LNCAP (cell line): Measurements from ENCODE around the gene PET100.

Experiments used
- TF ChIP-seq, protein P1 (sequence below): fragments of 450-650 bp; IDR thresholded peaks from 2 replicates; pipeline ENCODE4 v1.5.1; 2017; ENCODE audit warnings: mild to moderate bottlenecking

The PET100 gene

DNA sequence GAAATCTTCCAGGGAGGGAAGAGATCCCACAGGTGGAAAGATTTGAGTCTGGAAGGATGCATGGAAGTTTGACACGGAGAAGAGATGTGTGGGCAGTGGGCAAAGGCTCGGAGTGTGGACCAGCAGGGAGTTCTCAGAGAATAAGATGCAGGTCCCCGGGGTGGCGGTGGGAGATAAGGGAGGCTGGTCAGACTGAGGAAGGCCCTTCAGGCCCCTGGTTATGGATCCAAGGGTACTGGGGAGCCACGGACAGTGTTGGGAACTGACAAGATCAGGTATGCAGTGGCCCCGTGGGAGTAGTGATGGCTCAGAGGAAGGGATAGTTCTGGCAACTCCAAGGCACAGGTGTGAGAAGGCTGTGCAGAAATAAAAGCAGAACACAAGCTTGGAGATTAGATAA lies 31.4 kb upstream of the PET100 start:
- TF ChIP-seq, protein P1, sequence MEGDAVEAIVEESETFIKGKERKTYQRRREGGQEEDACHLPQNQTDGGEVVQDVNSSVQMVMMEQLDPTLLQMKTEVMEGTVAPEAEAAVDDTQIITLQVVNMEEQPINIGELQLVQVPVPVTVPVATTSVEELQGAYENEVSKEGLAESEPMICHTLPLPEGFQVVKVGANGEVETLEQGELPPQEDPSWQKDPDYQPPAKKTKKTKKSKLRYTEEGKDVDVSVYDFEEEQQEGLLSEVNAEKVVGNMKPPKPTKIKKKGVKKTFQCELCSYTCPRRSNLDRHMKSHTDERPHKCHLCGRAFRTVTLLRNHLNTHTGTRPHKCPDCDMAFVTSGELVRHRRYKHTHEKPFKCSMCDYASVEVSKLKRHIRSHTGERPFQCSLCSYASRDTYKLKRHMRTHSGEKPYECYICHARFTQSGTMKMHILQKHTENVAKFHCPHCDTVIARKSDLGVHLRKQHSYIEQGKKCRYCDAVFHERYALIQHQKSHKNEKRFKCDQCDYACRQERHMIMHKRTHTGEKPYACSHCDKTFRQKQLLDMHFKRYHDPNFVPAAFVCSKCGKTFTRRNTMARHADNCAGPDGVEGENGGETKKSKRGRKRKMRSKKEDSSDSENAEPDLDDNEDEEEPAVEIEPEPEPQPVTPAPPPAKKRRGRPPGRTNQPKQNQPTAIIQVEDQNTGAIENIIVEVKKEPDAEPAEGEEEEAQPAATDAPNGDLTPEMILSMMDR: no peak

DNA sequence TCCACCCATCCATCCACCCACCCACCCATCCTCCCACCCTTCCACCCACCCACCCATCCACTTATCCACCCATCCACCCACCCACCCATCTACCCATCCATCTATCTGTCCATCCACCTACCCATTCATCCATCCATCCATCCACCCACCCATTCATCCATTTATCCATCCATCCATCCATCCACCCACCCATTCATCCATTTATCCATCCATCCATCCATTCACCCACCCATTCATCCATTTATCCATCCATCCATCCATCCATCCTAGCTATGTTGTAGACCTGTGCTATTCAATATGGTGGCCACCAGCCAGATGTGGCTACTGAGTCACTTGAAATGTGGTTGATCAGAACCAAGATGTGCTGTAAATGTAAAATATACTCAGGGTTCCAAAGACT lies 28.9 kb upstream of the PET100 start:
- TF ChIP-seq, protein P1: no peak

DNA sequence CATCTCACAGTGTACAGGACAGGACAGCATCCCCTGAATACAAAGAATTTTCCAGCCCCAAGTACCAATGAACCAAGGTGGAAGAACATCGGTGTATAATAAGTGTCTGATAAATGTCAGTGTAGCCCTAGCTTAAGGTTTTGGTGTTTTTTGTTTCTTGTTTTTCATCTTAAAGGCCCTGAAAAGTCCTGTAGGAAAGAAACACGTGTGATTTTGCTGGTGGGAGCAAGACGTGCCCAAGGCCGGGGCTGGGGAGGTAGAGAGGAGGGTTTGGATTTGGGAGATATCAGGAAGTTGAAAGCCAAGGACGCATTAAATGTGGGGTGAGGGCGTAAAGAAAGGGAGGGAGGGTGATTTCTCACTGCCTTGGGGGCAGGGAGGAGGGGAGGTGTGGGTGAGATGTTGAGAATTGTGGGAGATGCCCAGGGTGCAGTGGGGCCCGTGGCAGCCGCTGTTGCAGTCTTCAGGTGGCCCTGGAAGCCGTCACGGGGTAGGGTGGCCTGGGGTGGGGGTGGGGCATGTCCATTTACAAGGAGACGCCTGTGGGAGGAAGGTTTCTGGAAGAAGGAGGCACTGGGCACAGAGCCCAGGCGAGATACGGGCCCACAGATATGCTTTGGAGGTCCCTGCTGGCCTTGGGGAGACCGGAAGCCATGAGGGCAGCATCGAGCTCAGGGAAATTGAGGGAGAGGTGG lies 27.2 kb upstream of the PET100 start:
- TF ChIP-seq, protein P1: no peak

DNA sequence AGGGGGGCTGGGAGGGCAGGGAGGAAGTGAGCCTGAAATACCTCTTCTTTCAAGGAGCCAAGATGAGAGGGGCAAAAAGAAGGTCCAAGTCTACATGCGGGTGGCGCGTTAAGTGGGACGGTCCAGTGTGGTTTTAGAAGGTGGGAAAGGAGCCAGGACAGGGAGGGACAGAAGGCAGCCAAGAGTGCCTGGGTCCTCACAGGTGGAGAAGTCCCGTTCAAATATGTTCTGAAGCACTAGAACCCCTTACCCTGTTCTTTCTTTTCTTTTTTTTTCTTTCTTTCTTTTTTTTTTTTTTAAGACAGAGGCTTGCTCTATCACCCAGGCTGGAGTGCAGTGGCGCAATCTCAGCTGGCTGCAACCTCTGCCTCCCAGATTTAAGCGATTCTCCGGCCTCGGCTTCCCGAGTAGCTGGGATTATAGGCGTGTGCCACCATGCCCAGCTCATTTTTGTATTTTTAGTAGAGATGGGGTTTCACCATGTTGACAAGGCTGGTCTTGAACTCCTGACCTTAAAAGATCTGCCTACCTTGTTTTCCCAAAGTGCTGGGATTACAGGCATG lies 26.6 kb upstream of the PET100 start:
- TF ChIP-seq, protein P1: no peak

DNA sequence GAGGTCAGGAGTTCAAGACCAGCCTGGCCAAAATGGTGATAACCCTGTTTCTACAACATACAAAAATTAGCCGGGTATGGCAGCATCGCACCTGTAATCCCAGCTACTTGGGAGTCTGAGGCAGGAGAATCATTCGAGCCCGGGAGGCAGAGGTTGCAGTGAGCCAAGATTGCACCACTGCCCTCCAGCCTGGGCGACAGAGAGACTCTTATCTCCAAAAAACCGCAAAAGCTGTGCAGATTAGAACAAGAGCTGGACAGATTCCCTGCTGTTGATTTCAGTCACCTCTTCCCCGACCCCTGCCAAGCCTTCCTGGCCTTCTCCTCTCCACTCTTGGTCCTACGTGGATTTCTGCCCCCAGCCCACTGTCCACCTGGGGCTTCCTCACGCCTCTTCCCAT lies 25.7 kb upstream of the PET100 start:
- TF ChIP-seq, protein P1: no peak

DNA sequence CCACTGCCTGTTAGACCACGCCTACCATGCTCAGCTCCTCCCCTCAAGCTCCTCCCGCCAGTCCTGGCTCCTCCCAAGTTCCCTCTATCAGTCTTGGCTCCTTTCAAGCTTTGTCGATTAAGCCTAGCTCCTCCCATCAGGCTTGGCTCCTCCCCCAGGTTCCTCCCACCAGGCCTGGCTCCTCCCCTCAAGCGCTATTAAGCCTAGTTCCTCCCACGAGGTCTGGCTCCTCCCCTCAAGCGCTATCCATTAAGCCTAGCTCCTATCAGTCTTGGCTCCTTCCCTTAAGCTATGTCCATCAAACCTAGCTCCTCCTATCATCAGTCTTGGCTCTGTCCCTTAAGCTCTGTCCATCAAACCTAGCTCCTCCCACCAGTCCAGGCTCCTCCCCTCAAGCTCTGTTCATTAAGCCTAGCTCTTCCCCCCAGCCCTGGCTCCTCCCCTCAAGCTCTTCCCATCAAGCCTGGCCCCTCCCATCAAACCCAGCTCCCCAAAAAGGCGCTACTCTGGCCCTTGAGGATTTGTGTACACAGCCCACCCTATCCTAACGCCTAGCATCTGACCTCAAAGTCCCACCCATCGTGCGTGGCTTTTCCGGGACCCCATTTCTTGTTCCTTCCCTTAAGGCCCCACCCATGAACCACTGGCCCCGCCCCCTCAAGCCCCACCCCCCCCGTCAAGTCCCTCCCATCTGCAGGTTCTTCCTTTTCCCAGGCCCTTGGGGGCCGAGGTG lies 23.9 kb upstream of the PET100 start:
- TF ChIP-seq, protein P1: no peak

DNA sequence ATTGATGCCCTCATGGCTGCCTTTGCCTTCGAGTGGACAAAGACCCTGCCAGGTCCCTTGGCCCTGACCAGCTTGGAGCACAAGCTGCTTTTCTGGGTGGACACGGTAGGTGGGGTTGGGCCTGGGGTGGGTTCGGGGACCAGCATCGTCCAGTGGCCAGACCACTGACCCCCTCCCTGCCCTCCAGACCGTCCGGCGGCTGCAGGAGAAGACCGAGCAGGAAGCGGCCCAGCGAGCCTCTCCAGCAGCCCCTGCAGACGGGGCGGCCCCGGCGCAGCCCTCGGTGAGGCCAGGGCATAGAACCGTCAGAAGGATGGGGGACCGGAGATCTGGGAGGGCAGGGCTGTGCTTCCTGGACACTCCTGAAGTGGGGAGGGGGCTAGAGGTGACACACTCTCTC lies 23.3 kb upstream of the PET100 start:
- TF ChIP-seq, protein P1: no peak
